ENCODE data around the gene SEPTIN8.
A peak's percentile ranks its signal among the peaks of the same experiment; 100 is the strongest.

Gene SEPTIN8

GRCh38 chr5:132782101-132782500, 5.1 kb upstream of the SEPTIN8 start:
- Histone ChIP-seq H3K27ac (ENCODE audit: low read depth, low read length) (peak overlapping the region; percentile 24), H3K4me1 (ENCODE audit: control insufficient read depth in 1 of 2, insufficient read depth in 2 of 2, low read length in 2 of 2) (peaks cover 21 to 23% of the 10 kb centered on the region in 2 experiments), H3K79me2 (ENCODE audit: control insufficient read depth, insufficient read depth, low read length, poor library complexity) (peaks cover 12% of the 10 kb centered on the region), H3K36me3 (ENCODE audit: control insufficient read depth in 1 of 2, insufficient read depth in 2 of 2, low read length in 2 of 2) (no peaks in the 10 kb centered on the region), H2AFZ (ENCODE audit: insufficient read depth, low read length, poor library complexity) (no peak overlapping the region), H3K9ac (ENCODE audit: low read length) (no peak overlapping the region), H3K4me3 (ENCODE audit: low read depth, low read length) (no peak overlapping the region), H4K8ac (ENCODE audit: low read depth, low read length) (no peak overlapping the region), H3K23ac (ENCODE audit: low read length) (no peak overlapping the region), H3K27me3 (ENCODE audit: insufficient read depth, low read length) (no peaks in the 10 kb centered on the region), H4K91ac (ENCODE audit: low read depth, low read length) (peak overlapping the region; percentile 22), H4K12ac (ENCODE audit: low read depth, low read length) (no peak overlapping the region), H3K79me1 (ENCODE audit: low read length) (peaks cover 45% of the 10 kb centered on the region), H2BK120ac (ENCODE audit: insufficient read depth, low read length, poor library complexity) (peak overlapping the region; percentile 35), H3K9me3 (ENCODE audit: insufficient read depth, low read depth, low read length) (no peaks in the 10 kb centered on the region), H3K4me2 (ENCODE audit: low read length) (no peak overlapping the region), H2BK5ac (ENCODE audit: low read depth, low read length, poor library complexity) (peak overlapping the region; percentile 61), H3K14ac (ENCODE audit: low read length) (no peak overlapping the region), H2AK5ac (ENCODE audit: low read length) (no peak overlapping the region), H3K18ac (ENCODE audit: low read length) (peak overlapping the region; percentile 56), H3K4ac (ENCODE audit: low read depth, low read length) (no peak overlapping the region), H2BK12ac (ENCODE audit: low read length) (peak overlapping the region; percentile 43)
- WGBS (ENCODE audit: extremely low coverage, insufficient coverage, insufficient read length), result no CpG with 5 or more reads among the region's 4 CpGs
- DNase-seq, result no peak

GRCh38 chr5:132781029-132781428, 4.0 kb upstream of the SEPTIN8 start:
- H2BK5ac ChIP-seq (ENCODE audit: low read depth, low read length, poor library complexity), result no peak overlapping the region
- H3K36me3 ChIP-seq (ENCODE audit: control insufficient read depth in 1 of 2, insufficient read depth in 2 of 2, low read length in 2 of 2), result no peaks in the 10 kb centered on the region
- no peak overlapping the region for H4K8ac ChIP-seq (ENCODE audit: low read depth, low read length)
- no peak overlapping the region for H2AK5ac ChIP-seq (ENCODE audit: low read length)
- H3K27ac ChIP-seq (ENCODE audit: low read depth, low read length), result no peak overlapping the region
- no peak overlapping the region for H2AFZ ChIP-seq (ENCODE audit: insufficient read depth, low read length, poor library complexity)
- peaks cover 50% of the 10 kb centered on the region for H3K79me1 ChIP-seq (ENCODE audit: low read length)
- H2BK12ac ChIP-seq (ENCODE audit: low read length), result no peak overlapping the region
- H4K91ac ChIP-seq (ENCODE audit: low read depth, low read length), result no peak overlapping the region
- peaks cover 23% of the 10 kb centered on the region for H3K79me2 ChIP-seq (ENCODE audit: control insufficient read depth, insufficient read depth, low read length, poor library complexity)
- no peak overlapping the region for H3K4me2 ChIP-seq (ENCODE audit: low read length)
- no peak overlapping the region for H3K23ac ChIP-seq (ENCODE audit: low read length)
- no peaks in the 10 kb centered on the region for H3K9me3 ChIP-seq (ENCODE audit: insufficient read depth, low read depth, low read length)
- H2BK120ac ChIP-seq (ENCODE audit: insufficient read depth, low read length, poor library complexity), result no peak overlapping the region
- no peaks in the 10 kb centered on the region for H3K27me3 ChIP-seq (ENCODE audit: insufficient read depth, low read length)
- H4K12ac ChIP-seq (ENCODE audit: low read depth, low read length), result no peak overlapping the region
- WGBS (ENCODE audit: extremely low coverage, insufficient coverage, insufficient read length), result no CpG with 5 or more reads among the region's 4 CpGs
- H3K4me3 ChIP-seq (ENCODE audit: low read depth, low read length), result no peak overlapping the region
- H3K14ac ChIP-seq (ENCODE audit: low read length), result no peak overlapping the region
- H3K4me1 ChIP-seq (ENCODE audit: control insufficient read depth in 1 of 2, insufficient read depth in 2 of 2, low read length in 2 of 2), result peaks cover 21 to 22% of the 10 kb centered on the region in 2 experiments
- no peak for DNase-seq
- H3K4ac ChIP-seq (ENCODE audit: low read depth, low read length), result no peak overlapping the region
- H3K18ac ChIP-seq (ENCODE audit: low read length), result no peak overlapping the region
- H3K9ac ChIP-seq (ENCODE audit: low read length), result no peak overlapping the region

GRCh38 chr5:132780577-132780976, 3.5 kb upstream of the SEPTIN8 start:
- Histone ChIP-seq H3K14ac (ENCODE audit: low read length) (no peak overlapping the region), H4K12ac (ENCODE audit: low read depth, low read length) (no peak overlapping the region), H3K36me3 (ENCODE audit: control insufficient read depth in 1 of 2, insufficient read depth in 2 of 2, low read length in 2 of 2) (no peaks in the 10 kb centered on the region), H3K27ac (ENCODE audit: low read depth, low read length) (no peak overlapping the region), H3K9ac (ENCODE audit: low read length) (no peak overlapping the region), H4K91ac (ENCODE audit: low read depth, low read length) (no peak overlapping the region), H3K4me3 (ENCODE audit: low read depth, low read length) (no peak overlapping the region), H3K4ac (ENCODE audit: low read depth, low read length) (no peak overlapping the region), H3K27me3 (ENCODE audit: insufficient read depth, low read length) (no peaks in the 10 kb centered on the region), H2BK5ac (ENCODE audit: low read depth, low read length, poor library complexity) (no peak overlapping the region), H2AK5ac (ENCODE audit: low read length) (no peak overlapping the region), H4K8ac (ENCODE audit: low read depth, low read length) (no peak overlapping the region), H2AFZ (ENCODE audit: insufficient read depth, low read length, poor library complexity) (no peak overlapping the region), H3K4me2 (ENCODE audit: low read length) (no peak overlapping the region), H3K79me2 (ENCODE audit: control insufficient read depth, insufficient read depth, low read length, poor library complexity) (peaks cover 24% of the 10 kb centered on the region), H3K4me1 (ENCODE audit: control insufficient read depth in 1 of 2, insufficient read depth in 2 of 2, low read length in 2 of 2) (peaks cover 19 to 21% of the 10 kb centered on the region in 2 experiments), H3K18ac (ENCODE audit: low read length) (no peak overlapping the region), H3K9me3 (ENCODE audit: insufficient read depth, low read depth, low read length) (no peaks in the 10 kb centered on the region), H3K79me1 (ENCODE audit: low read length) (peaks cover 48% of the 10 kb centered on the region), H2BK12ac (ENCODE audit: low read length) (no peak overlapping the region), H3K23ac (ENCODE audit: low read length) (no peak overlapping the region), H2BK120ac (ENCODE audit: insufficient read depth, low read length, poor library complexity) (no peak overlapping the region)
- no peak for DNase-seq
- no CpG with 5 or more reads among the region's 1 CpG for WGBS (ENCODE audit: extremely low coverage, insufficient coverage, insufficient read length)

- peak overlapping the region; percentile 65 for H2BK12ac ChIP-seq (ENCODE audit: low read length)
- H3K4me1 ChIP-seq (ENCODE audit: control insufficient read depth in 1 of 2, insufficient read depth in 2 of 2, low read length in 2 of 2), result peaks cover 19 to 21% of the 10 kb centered on the region in 2 experiments
- H2BK120ac ChIP-seq (ENCODE audit: insufficient read depth, low read length, poor library complexity), result no peak overlapping the region
- no peak overlapping the region for H3K4ac ChIP-seq (ENCODE audit: low read depth, low read length)
- peaks cover 48% of the 10 kb centered on the region for H3K79me1 ChIP-seq (ENCODE audit: low read length)
- H3K9ac ChIP-seq (ENCODE audit: low read length), result peak overlapping the region; percentile 5
- peak overlapping the region; percentile 19 for H4K91ac ChIP-seq (ENCODE audit: low read depth, low read length)
- H3K4me2 ChIP-seq (ENCODE audit: low read length), result no peak overlapping the region
- H3K79me2 ChIP-seq (ENCODE audit: control insufficient read depth, insufficient read depth, low read length, poor library complexity), result peaks cover 26% of the 10 kb centered on the region
- H3K18ac ChIP-seq (ENCODE audit: low read length), result no peak overlapping the region
- no CpG with 5 or more reads among the region's 3 CpGs for WGBS (ENCODE audit: extremely low coverage, insufficient coverage, insufficient read length)
- no peak overlapping the region for H4K12ac ChIP-seq (ENCODE audit: low read depth, low read length)
- no peak overlapping the region for H2AFZ ChIP-seq (ENCODE audit: insufficient read depth, low read length, poor library complexity)
- no peaks in the 10 kb centered on the region for H3K9me3 ChIP-seq (ENCODE audit: insufficient read depth, low read depth, low read length)
- no peak overlapping the region for H3K23ac ChIP-seq (ENCODE audit: low read length)
- no peak for DNase-seq
- H2AK5ac ChIP-seq (ENCODE audit: low read length), result peak overlapping the region; percentile 44
- H3K27me3 ChIP-seq (ENCODE audit: insufficient read depth, low read length), result no peaks in the 10 kb centered on the region
- no peaks in the 10 kb centered on the region for H3K36me3 ChIP-seq (ENCODE audit: control insufficient read depth in 1 of 2, insufficient read depth in 2 of 2, low read length in 2 of 2)
- no peak overlapping the region for H3K27ac ChIP-seq (ENCODE audit: low read depth, low read length)
- H2BK5ac ChIP-seq (ENCODE audit: low read depth, low read length, poor library complexity), result no peak overlapping the region
- H3K14ac ChIP-seq (ENCODE audit: low read length), result no peak overlapping the region
- H4K8ac ChIP-seq (ENCODE audit: low read depth, low read length), result no peak overlapping the region
- no peak overlapping the region for H3K4me3 ChIP-seq (ENCODE audit: low read depth, low read length)
Observed at GRCh38 chr5:132779961-132780360, 2.9 kb upstream of the SEPTIN8 start.
